KMS-11 (cell line): ENCODE data around the gene PDE3A.

ENCODE experiments used
- H2AFZ ChIP-seq: fragments of 200-600 bp; sonication (generic); 2 replicates; pipeline ENCODE4 v1.6.1; 2016; ENCODE audit warnings: antibody characterized with exemption, mixed run types, low read depth
- H3K27ac ChIP-seq: fragments of 200-600 bp; sonication (generic); 2 replicates; pipeline ENCODE4 v1.6.1; 2016; ENCODE audit warnings: mild to moderate bottlenecking, mixed run types
- H3K27me3 ChIP-seq: fragments of 200-600 bp; sonication (generic); 2 replicates; pipeline ENCODE4 v1.6.1; 2017; ENCODE audit warnings: mild to moderate bottlenecking, low read depth, mixed run types, moderate library complexity; ENCODE audit not compliant: insufficient read depth
- H3K36me3 ChIP-seq: fragments of 200-600 bp; sonication (generic); 2 replicates; pipeline ENCODE4 v1.6.1; 2017; ENCODE audit warnings: mild to moderate bottlenecking, mixed run types; ENCODE audit not compliant: insufficient read depth
- H3K4me1 ChIP-seq: fragments of 200-600 bp; sonication (generic); 2 replicates; pipeline ENCODE4 v1.6.1; 2016; ENCODE audit warnings: mild to moderate bottlenecking, low read depth, mixed run types; ENCODE audit not compliant: poor library complexity, severe bottlenecking
- H3K4me2 ChIP-seq: fragments of 200-600 bp; sonication (generic); 2 replicates; pipeline ENCODE4 v1.7.0; 2016; ENCODE audit warnings: mild to moderate bottlenecking, mixed run types
- H3K4me3 ChIP-seq: fragments of 200-600 bp; sonication (generic); IDR thresholded peaks from 2 replicates; pipeline ENCODE4 v1.6.1; 2017; ENCODE audit warnings: low read depth, low read length, mixed read lengths; ENCODE audit not compliant: insufficient read depth
- H3K79me2 ChIP-seq: fragments of 200-600 bp; sonication (generic); 2 replicates; pipeline ENCODE4 v1.6.1; 2016; ENCODE audit warnings: low read depth, mixed run types; ENCODE audit not compliant: insufficient read depth
- H3K9ac ChIP-seq: fragments of 200-600 bp; sonication (generic); 2 replicates; pipeline ENCODE4 v1.6.1; 2016; ENCODE audit warnings: mild to moderate bottlenecking, mixed run types
- H4K20me1 ChIP-seq: fragments of 200-600 bp; sonication (generic); 2 replicates; pipeline ENCODE4 v1.6.1; 2016; ENCODE audit warnings: mild to moderate bottlenecking, mixed run types; ENCODE audit not compliant: insufficient read depth
- CTCF ChIP-seq: fragments of 200-600 bp; sonication (generic); conservative IDR thresholded peaks from 2 replicates; pipeline ENCODE4 v1.6.1; 2017; ENCODE audit warnings: low read depth, mild to moderate bottlenecking, antibody characterized with exemption, low read length, moderate library complexity, mixed read lengths

Gene PDE3A

GRCh38 chr12:20404576-20405346, 36.4 kb downstream of the PDE3A start:
- Histone ChIP-seq H3K4me3 (no peak overlapping the region), H3K79me2 (no peaks in the 10 kb centered on the region), H3K27me3 (no peaks in the 10 kb centered on the region), H3K36me3 (no peaks in the 10 kb centered on the region), H3K9ac (no peak overlapping the region), H3K4me2 (no peak overlapping the region), H3K4me1 (no peaks in the 10 kb centered on the region), H2AFZ (no peak overlapping the region), H3K27ac (no peak overlapping the region), H4K20me1 (no peaks in the 10 kb centered on the region)
- no peak for TF ChIP-seq CTCF

DNA sequence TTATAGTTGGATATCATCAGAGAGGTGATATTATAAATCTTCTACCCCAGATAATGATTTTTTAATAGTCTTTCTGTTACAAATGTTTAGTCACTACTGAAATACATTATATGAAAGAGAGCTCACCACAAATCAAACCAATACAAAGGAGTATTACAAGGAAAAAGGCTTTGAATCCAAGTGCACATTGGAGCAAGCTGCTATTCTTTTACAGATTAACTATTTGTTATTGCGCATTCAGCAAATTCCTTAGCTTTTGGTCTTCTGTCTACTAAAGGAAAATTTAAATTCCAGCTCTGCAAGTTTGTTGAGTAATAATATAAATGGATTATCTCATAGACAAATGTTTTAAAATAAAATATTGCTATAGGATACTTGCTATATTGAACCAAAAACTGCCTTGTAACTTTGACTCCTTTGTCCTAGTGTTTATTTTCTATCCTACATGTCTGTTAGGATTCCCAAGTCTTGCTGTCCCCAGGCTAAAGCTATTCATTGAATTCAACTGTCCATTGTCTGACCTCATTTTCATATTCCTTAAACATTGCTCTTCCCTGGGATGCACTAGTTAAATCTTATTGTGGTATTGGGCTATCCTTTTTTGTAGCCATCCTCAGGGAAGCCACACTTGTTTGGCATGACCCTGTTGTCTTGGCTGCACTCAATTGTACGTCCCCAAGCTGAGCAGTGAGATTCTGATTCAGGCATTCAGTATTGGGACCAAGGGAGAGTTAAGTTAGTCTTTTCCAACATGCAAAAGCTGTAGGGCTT, 41.5 kb downstream of the PDE3A start:
- no peak overlapping the region for H2AFZ ChIP-seq
- H3K36me3 ChIP-seq, result no peaks in the 10 kb centered on the region
- H3K4me1 ChIP-seq, result no peaks in the 10 kb centered on the region
- H4K20me1 ChIP-seq, result no peaks in the 10 kb centered on the region
- no peak overlapping the region for H3K4me2 ChIP-seq
- no peak overlapping the region for H3K9ac ChIP-seq
- H3K27ac ChIP-seq, result no peak overlapping the region
- no peak for TF ChIP-seq CTCF
- no peaks in the 10 kb centered on the region for H3K27me3 ChIP-seq
- H3K4me3 ChIP-seq, result no peak overlapping the region
- no peaks in the 10 kb centered on the region for H3K79me2 ChIP-seq

DNA sequence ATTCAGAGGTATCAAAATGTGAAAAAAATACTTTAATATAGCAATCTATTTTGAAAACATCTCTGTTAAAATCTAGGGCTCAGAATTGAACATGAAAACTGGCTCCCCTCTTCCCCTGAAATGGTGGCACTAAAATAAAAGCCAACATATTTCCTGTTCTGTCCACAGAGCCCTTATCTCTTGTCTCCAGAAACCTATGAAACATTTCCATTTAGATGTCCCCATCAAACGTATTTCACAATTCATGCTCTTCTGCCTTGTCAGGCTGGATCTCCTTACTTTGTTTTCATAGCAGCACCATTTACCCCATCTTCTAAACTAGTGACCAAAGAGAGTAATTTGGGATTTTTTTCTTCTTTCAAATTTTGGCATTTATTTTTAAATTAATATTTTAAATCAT, 42.4 kb downstream of the PDE3A start:
- Histone ChIP-seq H4K20me1 (no peaks in the 10 kb centered on the region), H3K4me1 (no peaks in the 10 kb centered on the region), H3K4me2 (no peak overlapping the region), H3K79me2 (no peaks in the 10 kb centered on the region), H3K27ac (no peak overlapping the region), H3K9ac (no peak overlapping the region), H3K4me3 (no peak overlapping the region), H3K27me3 (no peaks in the 10 kb centered on the region), H2AFZ (no peak overlapping the region), H3K36me3 (no peaks in the 10 kb centered on the region)
- no peak for TF ChIP-seq CTCF

DNA sequence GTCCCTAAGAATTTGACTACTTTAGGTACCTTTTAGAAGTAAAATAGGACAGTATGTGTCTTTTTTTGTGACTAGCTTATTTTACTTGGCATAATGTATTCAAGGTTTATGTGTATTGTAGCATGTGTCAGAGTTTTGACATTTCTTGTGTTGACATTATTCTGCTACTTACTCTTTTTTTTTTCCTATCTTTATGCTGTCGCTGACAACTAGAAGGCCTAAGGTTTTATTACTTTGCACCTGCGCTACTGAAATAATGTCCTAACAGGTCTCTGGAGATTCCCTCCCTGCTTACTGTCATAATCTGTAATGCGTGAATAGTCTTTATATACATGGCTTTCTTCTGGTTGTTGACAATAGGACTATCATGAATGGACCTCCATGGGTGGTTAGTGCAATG, 43.0 kb downstream of the PDE3A start:
- Histone ChIP-seq H3K27me3 (no peaks in the 10 kb centered on the region), H3K36me3 (no peaks in the 10 kb centered on the region), H2AFZ (no peak overlapping the region), H3K4me1 (no peaks in the 10 kb centered on the region), H3K9ac (no peak overlapping the region), H3K79me2 (no peaks in the 10 kb centered on the region), H3K27ac (no peak overlapping the region), H3K4me2 (no peak overlapping the region), H3K4me3 (no peak overlapping the region), H4K20me1 (no peaks in the 10 kb centered on the region)
- no peak for TF ChIP-seq CTCF
